ENCODE data around the gene TVP23C.

Gene TVP23C

GRCh38 chr17:15496735-15497670, 66.3 kb downstream of the TVP23C start:
- no peak for TF ChIP-seq CTCF (IDR thresholded peaks at IDR 0.05)
- Mint-ChIP-seq H3K27me3 (ENCODE audit: low read depth, poor library complexity) (no peaks in the 10 kb centered on the region), H3K9me3 (peaks cover 4% of the 10 kb centered on the region), H3K36me3 (ENCODE audit: low read depth) (peaks cover 88% of the 10 kb centered on the region), H3K4me3 (no peak overlapping the region), H3K27ac (no peak overlapping the region), H3K4me1 (peaks cover 32% of the 10 kb centered on the region)
- no peak for DNase-seq

GRCh38 chr17:15494821-15495220, 68.5 kb downstream of the TVP23C start:
- no peak for DNase-seq
- H3K4me1 Mint-ChIP-seq = peaks cover 33% of the 10 kb centered on the region
- H3K4me3 Mint-ChIP-seq = no peak overlapping the region
- H3K36me3 Mint-ChIP-seq (ENCODE audit: low read depth) = peaks cover 91% of the 10 kb centered on the region
- H3K27me3 Mint-ChIP-seq (ENCODE audit: low read depth, poor library complexity) = no peaks in the 10 kb centered on the region
- H3K27ac Mint-ChIP-seq = peak overlapping the region; percentile 13
- no peak for TF ChIP-seq CTCF (IDR thresholded peaks at IDR 0.05)
- H3K9me3 Mint-ChIP-seq = peaks cover 4% of the 10 kb centered on the region

GRCh38 chr17:15493693-15494035, 69.6 kb downstream of the TVP23C start:
- H3K4me1 Mint-ChIP-seq = peaks cover 33% of the 10 kb centered on the region

GRCh38 chr17:15492791-15493692, 70.2 kb downstream of the TVP23C start:
- Mint-ChIP-seq H3K4me1 (peaks cover 33% of the 10 kb centered on the region), H3K36me3 (ENCODE audit: low read depth) (peaks cover 86% of the 10 kb centered on the region), H3K27ac (no peak overlapping the region), H3K4me3 (no peak overlapping the region), H3K27me3 (ENCODE audit: low read depth, poor library complexity) (no peaks in the 10 kb centered on the region), H3K9me3 (peaks cover 4% of the 10 kb centered on the region)
- no peak for TF ChIP-seq CTCF (IDR thresholded peaks at IDR 0.05)
- DNase-seq = no peak

More at GRCh38 chr17:15493693-15494035, 69.6 kb downstream of the TVP23C start:
- Mint-ChIP-seq H3K27me3 (ENCODE audit: low read depth, poor library complexity) (no peaks in the 10 kb centered on the region), H3K36me3 (ENCODE audit: low read depth) (peaks cover 86% of the 10 kb centered on the region), H3K4me3 (no peak overlapping the region), H3K27ac (no peak overlapping the region), H3K9me3 (peaks cover 4% of the 10 kb centered on the region)
- DNase-seq = no peak
- no peak for TF ChIP-seq CTCF (IDR thresholded peaks at IDR 0.05)

- H3K27me3 Mint-ChIP-seq (ENCODE audit: low read depth, poor library complexity) = no peaks in the 10 kb centered on the region
- no peak for DNase-seq
- H3K36me3 Mint-ChIP-seq (ENCODE audit: low read depth) = peaks cover 89% of the 10 kb centered on the region
- H3K27ac Mint-ChIP-seq = no peak overlapping the region
- H3K4me1 Mint-ChIP-seq = peaks cover 33% of the 10 kb centered on the region
- H3K4me3 Mint-ChIP-seq = no peak overlapping the region
- peaks cover 4% of the 10 kb centered on the region for H3K9me3 Mint-ChIP-seq
- TF ChIP-seq CTCF (IDR thresholded peaks at IDR 0.05) = no peak
Measured at GRCh38 chr17:15492186-15492585, 71.1 kb downstream of the TVP23C start.

Data from nephron progenitor cell (in vitro differentiated cells).